Effector memory CD4-positive, alpha-beta T cell (primary cell): ENCODE results near the gene CEMIP2.

Experiments
- DNase-seq, 3 donors: peaks; one replicate each; pipeline ENCODE4 v3.0.0-alpha.2; 2020
- H3K27ac ChIP-seq: 2 replicates; pipeline ENCODE4 v1.7.0; 2013; ENCODE audit warnings: mild to moderate bottlenecking, low read length, moderate library complexity; ENCODE audit not compliant: insufficient read depth, poor library complexity, severe bottlenecking
- H3K27me3 ChIP-seq: replicated peaks from 2 replicates; pipeline ENCODE4 v1.7.0; 2013; ENCODE audit warnings: mild to moderate bottlenecking, low read length; ENCODE audit not compliant: insufficient read depth, control insufficient read depth, poor library complexity, severe bottlenecking
- H3K36me3 ChIP-seq: 2 replicates; pipeline ENCODE4 v1.7.0; 2013; ENCODE audit warnings: mild to moderate bottlenecking, low read length, moderate library complexity; ENCODE audit not compliant: control insufficient read depth, insufficient read depth
- H3K4me1 ChIP-seq: 2 replicates; pipeline ENCODE4 v1.7.0; 2013; ENCODE audit warnings: low read length, mild to moderate bottlenecking; ENCODE audit not compliant: control insufficient read depth, insufficient read depth, poor library complexity, severe bottlenecking
- H3K4me3 ChIP-seq: 2 replicates; pipeline ENCODE4 v1.7.0; 2013; ENCODE audit warnings: low read length, low read depth, mild to moderate bottlenecking; ENCODE audit not compliant: insufficient read depth, poor library complexity, severe bottlenecking
- H3K9me3 ChIP-seq: 2 replicates; pipeline ENCODE4 v1.7.0; 2013; ENCODE audit warnings: mild to moderate bottlenecking, low read length, moderate library complexity; ENCODE audit not compliant: control insufficient read depth

Gene CEMIP2

DNA sequence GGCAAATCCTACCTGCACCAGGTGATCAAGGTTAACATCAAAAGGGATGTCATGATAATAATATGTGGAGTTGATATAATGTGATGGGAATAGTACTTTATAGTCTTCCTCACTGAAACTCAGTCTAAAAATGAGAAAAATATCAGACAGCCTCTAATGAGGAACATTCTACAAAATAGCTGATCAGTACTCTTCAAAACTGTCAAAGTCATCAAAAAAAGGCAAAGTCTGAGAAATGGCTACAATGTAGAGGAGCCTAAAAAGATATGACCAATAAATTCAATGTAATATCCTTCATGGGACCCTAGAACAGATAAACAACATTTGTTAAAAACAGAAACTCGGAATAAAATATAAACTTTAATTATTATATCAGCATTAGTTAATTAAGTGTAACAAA is 95.7 kb downstream of the CEMIP2 start:
- Histone ChIP-seq H3K4me1 (no peaks in the 10 kb centered on the region), H3K36me3 (no peaks in the 10 kb centered on the region), H3K27me3 (no peaks in the 10 kb centered on the region), H3K4me3 (no peak overlapping the region), H3K27ac (no peak overlapping the region), H3K9me3 (no peaks in the 10 kb centered on the region)
- DNase-seq, result no peak

DNA sequence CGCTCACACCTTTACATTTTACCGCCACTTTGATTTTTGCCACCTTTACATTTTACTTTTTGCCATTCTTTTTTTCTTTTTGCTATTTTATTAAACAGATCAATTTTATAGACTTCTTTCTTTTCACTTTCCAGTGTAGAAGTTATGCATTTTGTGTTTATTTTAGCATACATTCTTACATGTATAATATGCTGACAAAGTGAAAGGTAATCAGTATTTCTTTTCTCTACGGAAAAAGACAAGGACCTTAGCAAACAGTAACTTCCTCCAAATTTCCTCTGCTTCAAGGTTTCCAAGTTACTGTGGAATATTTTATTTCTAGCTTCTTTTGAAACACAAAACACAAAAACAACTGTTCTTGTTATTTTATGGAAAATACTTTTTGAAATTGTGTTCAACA is 97.0 kb downstream of the CEMIP2 start:
- H3K4me1 ChIP-seq, result no peaks in the 10 kb centered on the region
- no peak overlapping the region for H3K4me3 ChIP-seq
- no peaks in the 10 kb centered on the region for H3K27me3 ChIP-seq
- no peak for DNase-seq
- H3K9me3 ChIP-seq, result no peaks in the 10 kb centered on the region
- H3K27ac ChIP-seq, result no peak overlapping the region
- H3K36me3 ChIP-seq, result no peaks in the 10 kb centered on the region

DNA sequence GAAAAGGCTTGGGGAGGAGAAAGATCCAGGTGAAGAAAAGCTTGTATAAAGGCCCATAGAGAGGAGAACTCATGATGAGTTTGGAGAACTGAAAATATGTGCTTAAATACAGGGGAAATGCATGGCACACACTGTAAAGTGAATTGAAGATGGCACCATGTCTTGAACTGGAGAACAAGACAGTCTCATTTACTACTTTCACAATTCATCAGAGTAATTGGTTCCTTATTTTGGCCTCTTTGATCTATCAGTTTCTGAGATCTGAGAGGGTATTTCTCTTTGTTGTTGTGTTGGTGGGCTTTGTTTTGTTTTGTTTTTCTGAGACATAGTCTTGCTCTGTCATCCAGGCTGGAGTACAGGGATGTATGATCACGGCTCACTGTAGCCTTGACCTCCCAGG is 98.2 kb downstream of the CEMIP2 start:
- Histone ChIP-seq H3K4me1 (no peaks in the 10 kb centered on the region), H3K27me3 (no peaks in the 10 kb centered on the region), H3K4me3 (no peak overlapping the region), H3K27ac (no peak overlapping the region), H3K9me3 (no peaks in the 10 kb centered on the region), H3K36me3 (no peaks in the 10 kb centered on the region)
- no peak for DNase-seq

DNA sequence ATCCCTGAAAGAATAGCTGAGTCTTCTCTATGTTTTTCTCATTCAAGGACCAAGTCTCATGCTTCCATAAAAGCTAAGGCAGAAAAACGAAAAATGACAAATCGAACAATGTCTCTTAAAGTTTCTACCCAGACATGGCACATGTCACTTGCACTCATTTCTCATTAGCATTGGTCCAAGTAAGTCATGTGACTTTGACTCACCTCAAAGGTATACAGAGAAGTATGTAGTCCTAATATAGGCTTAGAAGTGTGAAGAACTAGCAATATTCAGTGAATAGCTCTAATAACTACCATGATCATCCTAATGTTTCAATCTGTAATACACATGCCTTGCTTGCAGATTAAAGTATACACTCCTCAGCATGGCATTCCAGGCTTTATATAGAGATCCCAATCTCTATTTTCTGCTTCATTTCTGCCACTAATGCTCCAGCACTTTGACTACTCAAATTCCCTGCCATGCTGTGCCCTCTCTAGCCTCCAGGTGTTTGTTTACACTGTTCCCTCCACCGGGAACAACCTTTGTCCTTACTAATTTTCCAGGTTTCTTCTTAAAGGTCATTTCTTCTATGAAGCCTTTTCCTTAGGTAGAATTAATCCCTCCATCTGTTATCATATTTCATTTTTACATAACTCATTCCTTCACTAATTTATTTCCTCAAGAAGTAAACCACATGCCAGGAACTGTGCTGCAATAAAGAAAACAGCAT is 98.9 kb downstream of the CEMIP2 start:
- Histone ChIP-seq H3K4me3 (no peak overlapping the region), H3K27ac (no peak overlapping the region), H3K27me3 (no peaks in the 10 kb centered on the region), H3K9me3 (no peaks in the 10 kb centered on the region), H3K36me3 (no peaks in the 10 kb centered on the region), H3K4me1 (no peaks in the 10 kb centered on the region)
- DNase-seq, result no peak

DNA sequence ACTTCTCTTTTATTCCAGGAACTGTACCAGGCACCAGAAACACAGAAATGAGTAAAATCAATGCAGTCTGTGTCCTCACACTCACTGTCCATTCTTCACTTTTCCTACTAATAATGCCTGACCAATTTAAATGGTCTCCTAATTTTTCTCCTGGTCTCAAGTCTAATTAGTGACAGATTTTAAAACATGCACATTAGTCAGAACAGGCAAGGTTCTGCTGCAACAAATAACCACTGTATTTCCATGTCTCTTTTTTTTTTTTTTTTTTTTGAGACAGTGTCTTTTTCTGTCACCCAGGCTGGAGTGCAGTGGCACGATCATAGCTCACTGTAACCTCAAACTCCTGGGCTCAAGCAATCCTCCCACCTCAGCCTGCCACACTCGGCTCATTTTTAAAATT is 99.6 kb downstream of the CEMIP2 start:
- DNase-seq, result no peak
- Histone ChIP-seq H3K36me3 (no peaks in the 10 kb centered on the region), H3K9me3 (no peaks in the 10 kb centered on the region), H3K4me3 (no peak overlapping the region), H3K27me3 (no peaks in the 10 kb centered on the region), H3K27ac (no peak overlapping the region), H3K4me1 (no peaks in the 10 kb centered on the region)

DNA sequence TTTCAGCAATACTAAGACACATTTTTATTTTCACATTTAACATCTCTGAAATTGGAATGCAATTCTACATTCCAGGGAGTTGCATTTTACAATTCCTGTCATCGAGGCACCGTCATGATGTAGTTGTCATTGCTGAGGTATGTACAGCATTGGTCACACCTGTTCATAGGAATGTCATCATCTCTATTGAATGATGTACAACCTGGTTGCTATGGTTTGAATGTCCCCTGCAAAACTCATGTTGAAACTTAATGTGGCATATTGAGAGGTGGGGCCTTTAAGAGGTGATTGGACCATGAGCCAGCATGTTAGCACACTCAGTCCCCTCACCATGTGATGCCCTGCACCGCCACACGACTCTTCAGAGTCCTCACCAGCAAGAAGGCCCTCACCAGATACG is 103.1 kb downstream of the CEMIP2 start:
- no peak for DNase-seq
- no peaks in the 10 kb centered on the region for H3K9me3 ChIP-seq
- no peaks in the 10 kb centered on the region for H3K36me3 ChIP-seq
- no peaks in the 10 kb centered on the region for H3K4me1 ChIP-seq
- no peak overlapping the region for H3K4me3 ChIP-seq
- H3K27ac ChIP-seq, result no peak overlapping the region
- H3K27me3 ChIP-seq, result no peaks in the 10 kb centered on the region

DNA sequence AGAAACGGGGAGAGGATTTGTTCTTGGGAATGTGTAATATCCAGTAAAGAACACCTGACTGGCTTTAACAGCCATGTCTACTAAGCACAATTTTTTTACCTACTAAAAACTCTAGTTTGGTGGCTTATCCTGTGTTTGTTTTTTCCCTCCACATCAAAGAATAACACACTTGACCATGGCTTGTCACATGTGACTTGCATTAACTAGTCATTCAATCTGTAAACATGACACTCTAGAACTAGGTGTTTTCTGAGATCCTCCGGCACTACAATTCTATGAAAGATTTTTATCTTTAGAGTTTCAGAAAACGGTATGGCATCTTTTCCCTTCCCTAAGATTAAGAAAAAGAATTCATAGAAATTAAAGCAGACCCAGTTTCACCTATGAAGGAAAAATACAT is 103.7 kb downstream of the CEMIP2 start:
- H3K27ac ChIP-seq, result no peak overlapping the region
- no peaks in the 10 kb centered on the region for H3K27me3 ChIP-seq
- no peaks in the 10 kb centered on the region for H3K9me3 ChIP-seq
- no peak overlapping the region for H3K4me3 ChIP-seq
- H3K36me3 ChIP-seq, result no peaks in the 10 kb centered on the region
- no peaks in the 10 kb centered on the region for H3K4me1 ChIP-seq
- no peak for DNase-seq

DNA sequence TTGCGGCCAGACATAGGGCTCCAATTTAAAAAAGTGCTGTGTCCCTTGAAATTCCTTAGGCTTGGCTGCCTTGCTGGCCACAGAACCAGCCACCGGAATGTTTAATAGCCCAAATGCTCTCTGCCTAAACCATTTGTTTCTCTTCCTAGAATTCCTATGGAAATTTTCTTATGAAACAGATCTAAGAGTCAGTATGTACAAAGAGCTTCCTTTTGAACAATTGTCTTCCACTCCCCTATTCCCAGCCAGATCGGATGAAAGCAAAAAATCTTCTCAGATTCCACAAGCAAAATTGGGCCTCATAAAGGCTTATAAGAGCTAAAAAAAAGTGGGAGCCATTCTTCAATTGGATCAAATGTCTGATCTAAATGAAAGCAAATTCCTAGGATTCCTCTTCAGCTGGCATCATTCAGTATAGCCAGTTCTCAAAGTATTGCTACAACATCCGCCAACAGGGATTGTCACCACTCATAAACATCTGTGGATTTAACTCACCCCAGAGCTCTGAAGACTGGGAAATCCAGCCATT is 104.3 kb downstream of the CEMIP2 start:
- H3K36me3 ChIP-seq, result no peaks in the 10 kb centered on the region
- H3K4me1 ChIP-seq, result no peaks in the 10 kb centered on the region
- no peaks in the 10 kb centered on the region for H3K9me3 ChIP-seq
- DNase-seq, result no peak
- no peak overlapping the region for H3K4me3 ChIP-seq
- no peak overlapping the region for H3K27ac ChIP-seq
- no peaks in the 10 kb centered on the region for H3K27me3 ChIP-seq

DNA sequence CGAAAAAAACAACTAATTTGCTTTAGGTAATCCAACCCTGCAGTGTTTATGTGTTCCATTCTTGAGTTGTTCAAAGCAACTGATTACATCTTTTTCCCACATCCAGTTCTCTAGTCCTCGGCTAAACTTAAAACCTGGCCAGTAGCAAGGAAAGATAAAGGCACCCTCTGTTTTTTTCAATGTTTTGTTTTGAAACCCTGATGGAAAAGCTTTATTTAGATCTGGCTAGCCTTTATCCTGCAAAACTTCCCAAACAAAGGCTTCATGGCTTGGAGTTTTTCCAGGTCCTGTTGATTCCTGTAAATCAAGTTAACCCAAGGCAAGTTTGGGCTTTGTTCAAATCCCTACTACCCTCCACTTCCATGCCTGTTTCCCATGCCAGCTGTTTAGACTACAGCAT is 105.1 kb downstream of the CEMIP2 start:
- no peak overlapping the region for H3K27ac ChIP-seq

DNA sequence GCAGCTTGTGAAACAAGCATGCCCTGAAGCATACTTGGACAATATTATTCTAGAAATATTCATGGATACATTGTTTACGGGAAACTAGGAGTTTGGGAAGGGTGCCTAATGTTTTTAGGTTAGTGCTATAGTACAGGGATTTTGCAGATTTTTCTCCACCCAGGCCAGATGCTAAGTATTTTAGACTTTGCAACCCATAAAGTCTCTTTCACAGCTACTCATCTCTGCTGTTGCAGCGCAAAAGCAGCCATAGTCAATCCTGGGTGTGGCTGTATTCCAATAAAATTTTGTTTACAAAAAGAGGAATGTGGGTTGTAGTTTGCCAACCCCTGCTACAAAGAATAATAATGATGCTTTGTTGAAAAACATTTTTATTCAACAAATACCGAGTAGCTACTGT is 106.2 kb downstream of the CEMIP2 start:
- Histone ChIP-seq H3K4me3 (no peak overlapping the region), H3K27me3 (no peaks in the 10 kb centered on the region), H3K36me3 (no peaks in the 10 kb centered on the region), H3K4me1 (no peaks in the 10 kb centered on the region), H3K27ac (no peak overlapping the region), H3K9me3 (no peaks in the 10 kb centered on the region)
- DNase-seq, result no peak

More for the DNA sequence above, 105.1 kb downstream of the CEMIP2 start:
- Histone ChIP-seq H3K36me3 (no peaks in the 10 kb centered on the region), H3K27me3 (no peaks in the 10 kb centered on the region), H3K4me3 (no peak overlapping the region), H3K9me3 (no peaks in the 10 kb centered on the region), H3K4me1 (no peaks in the 10 kb centered on the region)
- DNase-seq, result no peak
